SK-N-SH treated with all-trans-retinoic acid at 6 μM for 48 hours (cell line): ENCODE results near the gene SRPRA.

Experiments used
- ARNTL ChIP-seq: fragments of 450-650 bp; formaldehyde crosslinking; IDR thresholded peaks from 2 replicates; pipeline ENCODE4 v1.5.0; 2020; ENCODE audit warnings: low read depth, mild to moderate bottlenecking, moderate library complexity, borderline replicate concordance
- ESRRG ChIP-seq: fragments of 250-450 bp; sonication (Bioruptor Pico); IDR thresholded peaks from 2 replicates; pipeline ENCODE4 v1.6.1; 2021; ENCODE audit warnings: mild to moderate bottlenecking
- PPARA ChIP-seq: fragments of 250-450 bp; sonication (Bioruptor Pico); IDR thresholded peaks from 2 replicates; pipeline ENCODE4 v1.5.0; 2020; ENCODE audit warnings: mild to moderate bottlenecking, borderline replicate concordance
- RARB ChIP-seq: fragments of 250-450 bp; sonication (Bioruptor Pico); IDR thresholded peaks from 2 replicates; pipeline ENCODE4 v1.8.0; 2021; ENCODE audit warnings: mild to moderate bottlenecking, moderate library complexity
- ZNF565 ChIP-seq: fragments of 450-650 bp; formaldehyde crosslinking; conservative IDR thresholded peaks from 2 replicates; pipeline ENCODE4 v1.5.0; 2020; ENCODE audit warnings: low read depth, mild to moderate bottlenecking, moderate library complexity
- ZNF70 ChIP-seq: fragments of 450-650 bp; formaldehyde crosslinking; IDR thresholded peaks from 2 replicates; pipeline ENCODE4 v1.5.0; 2020; ENCODE audit warnings: mild to moderate bottlenecking, moderate library complexity
- TF ChIP-seq, protein P1 (sequence below): fragments of 250-450 bp; sonication (Bioruptor Pico); IDR thresholded peaks from 2 replicates; pipeline ENCODE4 v1.5.1; 2021; ENCODE audit warnings: mild to moderate bottlenecking, moderate library complexity

DNA sequence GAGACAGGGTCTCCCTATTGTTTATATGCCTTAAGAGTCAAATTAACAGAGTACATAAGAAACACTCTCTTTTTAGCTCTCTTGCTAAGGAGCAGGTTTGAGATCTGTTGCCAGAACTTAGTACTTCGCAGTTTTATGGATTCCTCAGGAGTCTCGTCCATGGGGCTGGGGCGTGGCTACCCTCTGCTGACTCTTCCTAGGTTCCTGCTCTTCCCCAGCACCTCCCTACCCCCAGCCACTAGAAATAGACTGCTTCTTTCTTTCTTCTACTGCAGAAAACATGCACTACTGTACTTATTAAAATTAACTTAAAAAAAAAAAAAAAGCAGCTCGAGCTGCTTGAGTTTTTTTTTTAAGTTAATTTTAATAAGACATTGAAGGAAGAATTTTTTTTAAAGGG, 49.1 kb downstream of the SRPRA start:
- TF ChIP-seq RARB (CRISPR knock-in tag) (no peak), ARNTL (CRISPR knock-in tag) (no peak), ZNF565 (no peak), ZNF70 (CRISPR knock-in tag) (no peak), ESRRG (CRISPR knock-in tag) (no peak), PPARA (CRISPR knock-in tag) (no peak)
- TF ChIP-seq, protein P1, sequence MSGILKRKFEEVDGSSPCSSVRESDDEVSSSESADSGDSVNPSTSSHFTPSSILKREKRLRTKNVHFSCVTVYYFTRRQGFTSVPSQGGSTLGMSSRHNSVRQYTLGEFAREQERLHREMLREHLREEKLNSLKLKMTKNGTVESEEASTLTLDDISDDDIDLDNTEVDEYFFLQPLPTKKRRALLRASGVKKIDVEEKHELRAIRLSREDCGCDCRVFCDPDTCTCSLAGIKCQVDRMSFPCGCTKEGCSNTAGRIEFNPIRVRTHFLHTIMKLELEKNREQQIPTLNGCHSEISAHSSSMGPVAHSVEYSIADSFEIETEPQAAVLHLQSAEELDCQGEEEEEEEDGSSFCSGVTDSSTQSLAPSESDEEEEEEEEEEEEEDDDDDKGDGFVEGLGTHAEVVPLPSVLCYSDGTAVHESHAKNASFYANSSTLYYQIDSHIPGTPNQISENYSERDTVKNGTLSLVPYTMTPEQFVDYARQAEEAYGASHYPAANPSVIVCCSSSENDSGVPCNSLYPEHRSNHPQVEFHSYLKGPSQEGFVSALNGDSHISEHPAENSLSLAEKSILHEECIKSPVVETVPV (CRISPR knock-in tag) = no peak
